T-cell (primary cell): ENCODE results near the gene EFHD2. TPM values are rescaled to one million over a fixed set of nuclear protein-coding genes. Genes with fewer than 3 reads are reported as not detected.
"Not testable (repeated sequence)": the region's sequence is repeated elsewhere in the genome, so short reads cannot be mapped to it uniquely, and the experiment has no call there.

Experiments used
- ATAC-seq, 4 experiments: fragments of 200-7000 bp in 3 of 4; fragments of 150-1000 bp in 1 of 4; cut with Tn5 transposase; replicated peaks in 1 of 4; 1 replicate in 3 of 4; 2 replicates in 1 of 4; pipeline ENCODE4 v1.10.0; 2021; ENCODE audit warnings: moderate library complexity in 3 of 4, mild to moderate bottlenecking in 2 of 4, moderate number of reproducible peaks in 1 of 4
- CTCF ChIA-PET, 2 donors: fragments of 300-600 bp; sonication (Branson Sonifier 250); formaldehyde crosslinking; loops; one replicate each; lab custom pipeline; 2022; ENCODE audit warnings: antibody characterized with exemption in 2 of 2; lab: Charles Lee
- POLR2A ChIA-PET, 2 donors: fragments of 300-600 bp; sonication (Branson Sonifier 250); formaldehyde crosslinking; loops; one replicate each; lab custom pipeline; 2022; ENCODE audit warnings: antibody characterized with exemption in 2 of 2; lab: Charles Lee
- DNase-seq, 35 experiments: peaks; one replicate each; pipeline versions ENCODE4 v3.0.0 to v3.0.0-alpha.2; 2013 to 2023
- H3K27ac ChIP-seq: one replicate; pipeline ENCODE4 v1.5.1; 2013; ENCODE audit warnings: low read length
- H3K27me3 ChIP-seq, 2 experiments: replicated peaks in 1 of 2; 1 replicate in 1 of 2; 2 replicates in 1 of 2; pipeline versions ENCODE4 v1.6.1 to v1.7.0; 2013; ENCODE audit warnings: low read length in 1 of 2, mixed read lengths in 1 of 2; ENCODE audit not compliant: control insufficient read depth in 2 of 2, insufficient read depth in 2 of 2; ENCODE audit errors: extremely low read depth in 1 of 2
- H3K36me3 ChIP-seq, 2 donors: 1 replicate in 1 of 2; 2 replicates in 1 of 2; pipeline versions ENCODE4 v1.6.1 to v1.7.0; 2013; ENCODE audit warnings: low read length in 1 of 2; ENCODE audit not compliant: control insufficient read depth in 2 of 2, insufficient read depth in 1 of 2; ENCODE audit errors: extremely low read depth in 1 of 2
- H3K4me1 ChIP-seq, 2 experiments: 1 replicate in 1 of 2; 2 replicates in 1 of 2; pipeline versions ENCODE4 v1.6.1 to v1.7.0; 2013; ENCODE audit warnings: low read length in 2 of 2, mixed read lengths in 1 of 2; ENCODE audit not compliant: insufficient read depth in 2 of 2, control insufficient read depth in 1 of 2; ENCODE audit errors: extremely low read depth in 1 of 2
- H3K4me3 ChIP-seq, 2 donors: 1 replicate in 1 of 2; 2 replicates in 1 of 2; pipeline versions ENCODE4 v1.5.1 to v1.7.0; 2013; ENCODE audit warnings: mild to moderate bottlenecking in 2 of 2, low read length in 1 of 2, moderate library complexity in 1 of 2; ENCODE audit not compliant: control insufficient read depth in 1 of 2; ENCODE audit errors: extremely low read depth in 1 of 2
- H3K9me3 ChIP-seq: 2 replicates; pipeline ENCODE4 v1.7.0; 2013
- H3K27ac Mint-ChIP-seq, 2 donors: one replicate each; pipeline ENCODE4 v1.8.0; 2020 to 2021; ENCODE audit warnings: mild to moderate bottlenecking in 2 of 2, mixed read lengths in 2 of 2
- H3K27me3 Mint-ChIP-seq, 2 donors: one replicate each; pipeline ENCODE4 v1.8.0; 2021 to 2022; ENCODE audit warnings: mixed read lengths in 2 of 2
- H3K36me3 Mint-ChIP-seq: one replicate; pipeline ENCODE4 v1.8.0; 2021; ENCODE audit warnings: mixed read lengths
- H3K4me1 Mint-ChIP-seq, 3 donors: one replicate each; pipeline ENCODE4 v1.8.0; 2020 to 2022; ENCODE audit warnings: mixed read lengths in 3 of 3, mild to moderate bottlenecking in 1 of 3
- H3K4me3 Mint-ChIP-seq, 3 donors: one replicate each; pipeline ENCODE4 v1.8.0; 2020 to 2022; ENCODE audit warnings: mild to moderate bottlenecking in 3 of 3, mixed read lengths in 3 of 3, moderate library complexity in 3 of 3
- H3K9me3 Mint-ChIP-seq, 3 donors: one replicate each; pipeline ENCODE4 v1.8.0; 2020 to 2022; ENCODE audit warnings: mixed read lengths in 3 of 3
- WGBS: methylation state at CpG from one replicate; pipeline ENCODE4 v1.1.5; 2013; ENCODE audit warnings: missing lambda C conversion rate; ENCODE audit not compliant: insufficient coverage; 5-methylcytosine and 5-hydroxymethylcytosine counted together
- total RNA-seq, 35 experiments: library from RNA in 6 of 35; stranded (reverse) in 6 of 35; fragments of 120-200 nt in 1 of 35; gene quantifications; one replicate each; pipeline versions ENCODE4 v1.2.1 to v1.2.4 and lab custom pipeline; 2013 to 2026

Gene EFHD2
- total RNA-seq, 5 donors from 2014 or later (not counting 1 experiment from before 2014, with no cell fraction given), result 49.1 to 125 (median 63.6) TPM

GRCh38 chr1:15458388-15458787 lies 48.7 kb downstream of the EFHD2 start:
- H3K36me3 Mint-ChIP-seq, H3K27ac Mint-ChIP-seq, H3K9me3 ChIP-seq, ATAC-seq, H3K4me1 ChIP-seq, DNase-seq, H3K4me3 ChIP-seq, H3K9me3 Mint-ChIP-seq, H3K27ac ChIP-seq, H3K27me3 ChIP-seq, H3K36me3 ChIP-seq, H3K4me3 Mint-ChIP-seq, POLR2A ChIA-PET, H3K4me1 Mint-ChIP-seq, CTCF ChIA-PET: not testable (repeated sequence)
- WGBS, result 40% methylated on average over 1 of the region's 4 CpGs
- peaks cover 15 to 17% of the 10 kb centered on the region in 2 donors for H3K27me3 Mint-ChIP-seq

- 90% methylated on average over 2 of the region's 10 CpGs for WGBS
Measured at GRCh38 chr1:15459771-15460707, 50.4 kb downstream of the EFHD2 start.

DNA sequence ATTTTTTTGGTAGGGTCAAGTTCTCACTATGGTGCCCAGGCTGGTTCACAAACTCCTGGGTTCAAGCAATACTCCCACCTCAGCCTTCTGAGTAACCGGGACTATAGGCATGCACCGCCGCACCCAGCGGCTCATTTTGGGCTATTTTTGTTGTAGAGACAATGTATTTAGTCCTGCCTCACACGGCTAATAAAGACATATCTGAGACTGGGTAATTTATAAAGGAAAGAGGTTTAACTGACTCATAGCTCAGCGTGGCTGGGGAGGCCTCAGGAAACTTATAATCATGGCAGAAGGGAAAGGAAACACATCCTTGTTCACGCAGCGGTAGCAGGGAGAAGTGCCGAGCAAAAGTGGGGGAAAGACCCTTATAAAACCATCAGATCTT lies 51.0 kb downstream of the EFHD2 start:
- no peak for ATAC-seq
- Histone ChIP-seq H3K4me1 (no peaks in the 10 kb centered on the region), H3K27ac (no peak overlapping the region), H3K36me3 (no peaks in the 10 kb centered on the region), H3K27me3 (peaks cover 0 to 4% of the 10 kb centered on the region in 2 experiments), H3K9me3 (no peaks in the 10 kb centered on the region), H3K4me3 (no peak overlapping the region)
- Mint-ChIP-seq H3K36me3 (no peaks in the 10 kb centered on the region), H3K4me3 (no peak overlapping the region), H3K4me1 (no peaks in the 10 kb centered on the region), H3K27me3 (peaks cover 12 to 28% of the 10 kb centered on the region in 2 donors), H3K27ac (no peak overlapping the region), H3K9me3 (no peaks in the 10 kb centered on the region)
- 27% methylated on average over 2 of the region's 9 CpGs for WGBS
- POLR2A ChIA-PET, result no interaction called here
- no peak for DNase-seq
- CTCF ChIA-PET, result no interaction called here

More at GRCh38 chr1:15459771-15460707, 50.4 kb downstream of the EFHD2 start:
- H3K27me3 ChIP-seq, result peaks cover 0 to 3% of the 10 kb centered on the region in 2 experiments
- H3K27me3 Mint-ChIP-seq, result peaks cover 15 to 24% of the 10 kb centered on the region in 2 donors
- no peaks in the 10 kb centered on the region for H3K4me1 Mint-ChIP-seq
- no peak overlapping the region for H3K27ac ChIP-seq
- H3K4me3 ChIP-seq, result no peak overlapping the region
- no peak overlapping the region for H3K4me3 Mint-ChIP-seq
- no peaks in the 10 kb centered on the region for H3K36me3 ChIP-seq
- ATAC-seq, result no peak
- no peaks in the 10 kb centered on the region for H3K9me3 Mint-ChIP-seq
- ChIA-PET POLR2A (no interaction called here), CTCF (no interaction called here)
- DNase-seq, result no peak
- H3K9me3 ChIP-seq, result no peaks in the 10 kb centered on the region
- no peak overlapping the region for H3K27ac Mint-ChIP-seq
- H3K4me1 ChIP-seq, result no peaks in the 10 kb centered on the region
- H3K36me3 Mint-ChIP-seq, result no peaks in the 10 kb centered on the region

- H3K4me1 ChIP-seq, H3K36me3 ChIP-seq, CTCF ChIA-PET, DNase-seq, H3K27ac Mint-ChIP-seq, H3K27me3 ChIP-seq, H3K4me3 ChIP-seq, H3K9me3 ChIP-seq, H3K9me3 Mint-ChIP-seq, H3K27ac ChIP-seq, H3K4me1 Mint-ChIP-seq, H3K36me3 Mint-ChIP-seq, ATAC-seq, POLR2A ChIA-PET, H3K4me3 Mint-ChIP-seq: not testable (repeated sequence)
- peaks cover 0 to 17% of the 10 kb centered on the region in 2 donors for H3K27me3 Mint-ChIP-seq
- WGBS, result 93% methylated on average over 2 of the region's 15 CpGs
Measured at GRCh38 chr1:15463064-15463800, 53.5 kb downstream of the EFHD2 start.

DNA sequence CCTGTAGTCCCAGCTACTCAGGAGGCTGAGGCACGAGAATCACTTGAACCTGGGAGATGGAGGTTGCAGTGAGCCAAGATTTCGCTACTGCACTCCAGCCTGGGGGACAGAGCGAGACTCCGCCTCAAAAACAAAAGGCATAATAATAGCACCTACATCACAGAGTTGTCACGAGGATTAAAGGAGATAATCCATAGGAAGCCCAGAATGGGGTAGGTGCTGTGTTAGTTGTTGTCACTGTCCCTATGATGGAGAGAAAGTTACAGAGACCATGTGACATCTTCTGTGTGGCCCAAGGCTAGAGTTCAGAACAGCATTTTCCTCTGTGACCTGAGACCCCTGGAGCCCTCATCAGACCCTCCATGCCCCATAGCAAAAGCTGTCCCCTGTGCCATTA lies 54.2 kb downstream of the EFHD2 start:
- H3K27me3 Mint-ChIP-seq, result peaks cover 0 to 17% of the 10 kb centered on the region in 2 donors
- POLR2A ChIA-PET, result not testable (repeated sequence)

GRCh38 chr1:15465674-15466073 lies 56.0 kb downstream of the EFHD2 start:
- ATAC-seq, result no peak
- Mint-ChIP-seq H3K36me3 (no peaks in the 10 kb centered on the region), H3K4me1 (no peaks in the 10 kb centered on the region), H3K4me3 (no peak overlapping the region), H3K9me3 (no peaks in the 10 kb centered on the region), H3K27me3 (peaks cover 0 to 15% of the 10 kb centered on the region in 2 donors), H3K27ac (no peak overlapping the region)
- Histone ChIP-seq H3K9me3 (no peaks in the 10 kb centered on the region), H3K4me3 (no peak overlapping the region), H3K27me3 (peaks cover 0 to 7% of the 10 kb centered on the region in 2 experiments), H3K4me1 (no peaks in the 10 kb centered on the region), H3K36me3 (no peaks in the 10 kb centered on the region), H3K27ac (no peak overlapping the region)
- DNase-seq, result no peak
- ChIA-PET CTCF (no interaction called here), POLR2A (no interaction called here)
- WGBS, result 73% methylated on average over 6 of the region's 7 CpGs

More for the DNA sequence above, 54.2 kb downstream of the EFHD2 start:
- H3K27ac Mint-ChIP-seq, H3K27ac ChIP-seq, H3K9me3 Mint-ChIP-seq, DNase-seq, H3K4me3 Mint-ChIP-seq, H3K36me3 Mint-ChIP-seq, H3K4me1 Mint-ChIP-seq, H3K27me3 ChIP-seq, H3K4me1 ChIP-seq, CTCF ChIA-PET, H3K4me3 ChIP-seq, H3K36me3 ChIP-seq, ATAC-seq, H3K9me3 ChIP-seq: not testable (repeated sequence)
- WGBS, result 80% methylated on average over 1 of the region's 5 CpGs
